Gastroesophageal sphincter (tissue), 4 donors: Measurements from ENCODE around the gene TRDN. TPM values are rescaled to one million over a fixed set of nuclear protein-coding genes. Genes with fewer than 3 reads are reported as not detected.

Experiments
- ATAC-seq: fragments of 150-250 bp; one replicate; pipeline ENCODE4 v1.9.1; 2016; ENCODE audit warnings: mild to moderate bottlenecking, moderate library complexity
- H3K27ac ChIP-seq, 4 donors: fragments of 200-600 bp; sonication (generic) in 3 of 4; 1 replicate in 3 of 4; 2 replicates in 1 of 4; pipeline ENCODE4 v1.5.1; 2016 to 2019
- H3K27me3 ChIP-seq: fragments of 200-600 bp; sonication (generic); one replicate; pipeline ENCODE4 v1.5.1; 2019
- H3K36me3 ChIP-seq, 2 donors: fragments of 200-600 bp; sonication (generic); one replicate each; pipeline ENCODE4 v1.5.1; 2019; ENCODE audit warnings: control low read depth in 1 of 2
- H3K4me1 ChIP-seq, 3 donors: fragments of 200-600 bp; sonication (generic); 1 replicate in 2 of 3; 2 replicates in 1 of 3; pipeline ENCODE4 v1.5.1; 2016 to 2019; ENCODE audit warnings: control low read depth in 2 of 3
- H3K4me3 ChIP-seq, 2 donors: fragments of 200-600 bp; sonication (generic); one replicate each; pipeline ENCODE4 v1.5.1; 2019; ENCODE audit warnings: mild to moderate bottlenecking in 1 of 2, moderate library complexity in 1 of 2
- H3K9me3 ChIP-seq, 3 donors: fragments of 200-600 bp; sonication (generic); one replicate each; pipeline ENCODE4 v1.5.1; 2017 to 2019; ENCODE audit warnings: control low read depth in 2 of 3
- EP300 ChIP-seq: sonication (generic); formaldehyde crosslinking; IDR thresholded peaks from one replicate; pipeline ENCODE4 v1.6.1; 2017; ENCODE audit warnings: antibody characterized with exemption, mild to moderate bottlenecking
- POLR2A ChIP-seq, 2 donors: fragments of 450-650 bp; IDR thresholded peaks; one replicate each; pipeline ENCODE4 v1.6.1; 2017; ENCODE audit warnings: antibody characterized with exemption in 2 of 2, mild to moderate bottlenecking in 2 of 2, moderate library complexity in 1 of 2
- POLR2AphosphoS5 ChIP-seq: sonication (generic); formaldehyde crosslinking; IDR thresholded peaks from one replicate; pipeline ENCODE4 v1.6.1; 2017; ENCODE audit warnings: antibody characterized with exemption
- WGBS, 2 donors: methylation state at CpG; one replicate each; pipeline ENCODE4 v1.1.5; 2018; ENCODE audit warnings: low coverage in 1 of 2; 5-methylcytosine and 5-hydroxymethylcytosine counted together
- total RNA-seq, 4 donors: library from RNA; depleted of rRNA; stranded (reverse); fragments of >200 nt; gene quantifications; one replicate each; pipeline ENCODE4 v1.1.0, GENCODE V29; 2016
- TF ChIP-seq, protein P1 (sequence below), 4 experiments: fragments of 200-600 bp in 2 of 4; fragments of 450-650 bp in 2 of 4; sonication (generic) in 1 of 4; IDR thresholded peaks; one replicate each; pipeline ENCODE4 v1.5.1; 2017 to 2019; ENCODE audit warnings: antibody characterized with exemption in 4 of 4, mild to moderate bottlenecking in 2 of 4, moderate library complexity in 2 of 4

TRDN gene
- total RNA-seq, 4 donors from 2014 or later, result not detected

DNA sequence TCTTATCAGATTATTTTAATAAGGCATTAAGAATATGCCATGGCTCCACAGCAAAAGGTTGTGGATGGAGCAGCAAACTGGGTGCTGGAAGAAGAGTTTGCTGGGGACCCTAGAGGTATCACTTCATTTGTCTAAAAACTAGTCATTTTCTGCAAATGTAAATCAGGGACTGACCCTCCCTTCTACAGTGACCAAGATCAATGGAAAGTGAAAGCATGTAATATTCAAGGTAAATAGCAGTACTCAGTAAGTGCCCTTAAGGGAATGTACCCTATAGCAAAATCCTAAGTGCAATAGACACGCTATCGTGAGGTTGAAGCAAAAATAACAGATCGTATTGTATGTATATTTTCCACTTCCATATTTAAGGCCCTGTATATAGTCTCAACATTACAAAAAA lies 38.7 kb downstream of the TRDN start:
- TF ChIP-seq EP300 (no peak), POLR2AphosphoS5 (no peak), POLR2A (IDR thresholded peaks at IDR 0.05) (no peak)
- TF ChIP-seq, protein P1, sequence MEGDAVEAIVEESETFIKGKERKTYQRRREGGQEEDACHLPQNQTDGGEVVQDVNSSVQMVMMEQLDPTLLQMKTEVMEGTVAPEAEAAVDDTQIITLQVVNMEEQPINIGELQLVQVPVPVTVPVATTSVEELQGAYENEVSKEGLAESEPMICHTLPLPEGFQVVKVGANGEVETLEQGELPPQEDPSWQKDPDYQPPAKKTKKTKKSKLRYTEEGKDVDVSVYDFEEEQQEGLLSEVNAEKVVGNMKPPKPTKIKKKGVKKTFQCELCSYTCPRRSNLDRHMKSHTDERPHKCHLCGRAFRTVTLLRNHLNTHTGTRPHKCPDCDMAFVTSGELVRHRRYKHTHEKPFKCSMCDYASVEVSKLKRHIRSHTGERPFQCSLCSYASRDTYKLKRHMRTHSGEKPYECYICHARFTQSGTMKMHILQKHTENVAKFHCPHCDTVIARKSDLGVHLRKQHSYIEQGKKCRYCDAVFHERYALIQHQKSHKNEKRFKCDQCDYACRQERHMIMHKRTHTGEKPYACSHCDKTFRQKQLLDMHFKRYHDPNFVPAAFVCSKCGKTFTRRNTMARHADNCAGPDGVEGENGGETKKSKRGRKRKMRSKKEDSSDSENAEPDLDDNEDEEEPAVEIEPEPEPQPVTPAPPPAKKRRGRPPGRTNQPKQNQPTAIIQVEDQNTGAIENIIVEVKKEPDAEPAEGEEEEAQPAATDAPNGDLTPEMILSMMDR (IDR thresholded peaks at IDR 0.05), result no peak
- 81 to 90% methylated on average over 3 of the region's 3 CpGs for WGBS, 2 donors
- no peak for ATAC-seq

DNA sequence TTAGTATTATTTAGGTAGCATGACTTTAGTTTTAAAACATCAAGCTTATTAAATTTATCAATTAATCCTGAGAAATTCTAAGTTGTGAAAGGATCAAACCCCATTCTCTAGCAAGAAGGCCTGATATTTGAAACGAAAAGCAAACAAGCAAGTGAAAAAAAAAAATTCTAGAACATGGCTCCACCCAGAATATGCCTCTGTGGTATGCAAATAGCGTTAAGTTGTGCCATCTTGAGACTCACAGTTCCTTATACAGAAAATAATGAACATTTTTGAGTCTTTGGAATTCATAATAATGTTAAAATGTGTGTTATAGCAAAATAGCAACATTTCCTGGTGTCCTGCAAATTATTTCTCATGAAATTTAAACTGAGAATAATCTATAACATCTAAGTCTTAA lies 42.0 kb downstream of the TRDN start:
- ATAC-seq, result no peak
- TF ChIP-seq POLR2A (IDR thresholded peaks at IDR 0.05), result no peak
- no peak for TF ChIP-seq EP300
- TF ChIP-seq, protein P1 (IDR thresholded peaks at IDR 0.05), result no peak
- no peak for TF ChIP-seq POLR2AphosphoS5
- no peaks in the 10 kb centered on the region for H3K9me3 ChIP-seq
- H3K4me3 ChIP-seq, result no peak overlapping the region
- H3K27me3 ChIP-seq, result no peaks in the 10 kb centered on the region
- 72 to 79% methylated on average over 2 of the region's 2 CpGs for WGBS, 2 donors
- no peaks in the 10 kb centered on the region for H3K4me1 ChIP-seq
- no peaks in the 10 kb centered on the region for H3K36me3 ChIP-seq
- no peak overlapping the region for H3K27ac ChIP-seq

More for the DNA sequence above, 38.7 kb downstream of the TRDN start:
- Histone ChIP-seq H3K4me1 (no peaks in the 10 kb centered on the region), H3K4me3 (no peak overlapping the region), H3K27ac (no peak overlapping the region), H3K36me3 (no peaks in the 10 kb centered on the region), H3K9me3 (no peaks in the 10 kb centered on the region), H3K27me3 (no peaks in the 10 kb centered on the region)

DNA sequence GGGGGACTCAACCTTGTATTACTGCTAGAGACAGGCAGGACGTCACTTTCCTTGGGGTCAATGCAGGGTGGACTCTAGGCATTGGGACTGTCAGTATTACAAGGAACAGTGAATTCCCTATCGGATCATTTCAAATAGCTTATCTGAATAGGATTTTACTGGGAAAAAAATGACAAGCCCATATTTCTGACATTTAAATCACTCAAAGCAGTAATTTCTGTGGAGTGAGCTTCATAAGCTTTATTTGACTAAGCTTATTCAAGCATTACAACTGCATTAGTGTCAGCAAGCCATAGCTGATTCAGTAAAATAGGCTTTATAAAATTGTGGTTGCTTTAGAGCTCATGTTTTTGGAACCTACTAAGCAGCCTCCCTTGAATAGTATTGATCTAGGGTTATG lies 44.3 kb downstream of the TRDN start:
- H3K9me3 ChIP-seq, result no peaks in the 10 kb centered on the region
- no peak overlapping the region for H3K4me3 ChIP-seq
- H3K4me1 ChIP-seq, result no peaks in the 10 kb centered on the region
- no peak overlapping the region for H3K27ac ChIP-seq
- no peak for ATAC-seq
- WGBS, 2 donors, result 54 to 94% methylated on average over 2 of the region's 2 CpGs
- H3K36me3 ChIP-seq, result no peaks in the 10 kb centered on the region
- no peaks in the 10 kb centered on the region for H3K27me3 ChIP-seq
- TF ChIP-seq POLR2AphosphoS5, result no peak
- TF ChIP-seq EP300, result no peak
- no peak for TF ChIP-seq POLR2A (IDR thresholded peaks at IDR 0.05)
- TF ChIP-seq, protein P1 (IDR thresholded peaks at IDR 0.05), result no peak

DNA sequence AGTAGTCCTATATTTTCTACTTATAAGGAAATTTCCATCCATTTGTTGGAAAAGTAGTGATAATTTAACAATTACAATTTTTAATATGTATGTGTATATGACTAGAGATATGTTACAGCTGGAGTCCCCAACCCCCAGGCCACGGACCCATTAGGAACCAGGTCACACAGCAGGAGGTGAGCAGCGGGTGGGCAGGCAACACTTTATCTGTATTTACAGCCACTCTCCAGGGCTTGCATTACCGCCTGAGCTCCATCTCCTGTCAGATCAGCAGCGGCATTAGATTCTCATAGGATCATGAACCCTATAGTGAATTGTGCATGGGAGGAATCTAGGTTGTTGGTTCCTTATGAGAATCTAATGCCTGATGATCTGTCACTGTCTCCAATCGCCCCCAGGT lies 46.8 kb downstream of the TRDN start:
- H3K9me3 ChIP-seq, result no peaks in the 10 kb centered on the region
- H3K36me3 ChIP-seq, result no peaks in the 10 kb centered on the region
- H3K4me1 ChIP-seq, result no peaks in the 10 kb centered on the region
- no peak for ATAC-seq
- WGBS, 2 donors, result 71 to 85% methylated on average over 2 to 5 of the region's 5 CpGs
- no peaks in the 10 kb centered on the region for H3K27me3 ChIP-seq
- no peak overlapping the region for H3K27ac ChIP-seq
- no peak overlapping the region for H3K4me3 ChIP-seq
- TF ChIP-seq POLR2A (IDR thresholded peaks at IDR 0.05), result no peak
- TF ChIP-seq POLR2AphosphoS5, result no peak
- TF ChIP-seq, protein P1 (IDR thresholded peaks at IDR 0.05), result no peak
- TF ChIP-seq EP300, result no peak

DNA sequence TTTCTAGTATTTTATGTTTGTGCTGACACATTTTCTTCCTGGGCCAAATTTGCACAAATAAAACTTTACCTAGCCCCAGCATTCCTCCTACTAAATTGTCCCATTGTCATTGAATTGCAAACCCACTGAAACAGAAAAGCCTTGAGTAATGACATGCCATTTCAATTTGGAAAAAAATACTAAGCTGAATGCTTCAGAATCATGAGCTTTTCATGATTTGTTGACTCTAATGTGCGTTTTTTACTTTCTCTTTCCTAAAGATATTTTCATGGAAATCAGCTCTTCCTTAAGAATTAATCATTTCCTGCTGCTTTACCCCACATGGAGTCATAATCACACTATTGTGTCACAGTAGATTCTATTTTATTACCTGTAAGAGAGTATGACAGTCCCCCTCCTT lies 47.4 kb downstream of the TRDN start:
- Histone ChIP-seq H3K9me3 (no peaks in the 10 kb centered on the region), H3K27me3 (no peaks in the 10 kb centered on the region), H3K36me3 (no peaks in the 10 kb centered on the region), H3K4me3 (no peak overlapping the region), H3K27ac (no peak overlapping the region), H3K4me1 (no peaks in the 10 kb centered on the region)
- TF ChIP-seq, protein P1 (IDR thresholded peaks at IDR 0.05), result no peak
- no peak for TF ChIP-seq EP300
- TF ChIP-seq POLR2AphosphoS5, result no peak
- TF ChIP-seq POLR2A (IDR thresholded peaks at IDR 0.05), result no peak
- ATAC-seq, result no peak
- WGBS, 2 donors, result 22 to 36% methylated on average over 1 of the region's 1 CpG
